GM08714 (cell line): ENCODE data around the gene KIZ.

ENCODE experiments used
- H3K4me3 ChIP-seq: fragments of 200-500 bp; sonication (Bioruptor generic); 2 replicates; pipeline ENCODE4 v1.5.1; 2014; ENCODE audit warnings: mild to moderate bottlenecking, low read length, inconsistent platforms
- ZNF274 ChIP-seq: IDR thresholded peaks from 2 replicates; pipeline ENCODE4 v1.6.1; 2012; ENCODE audit warnings: mild to moderate bottlenecking, low read depth, low read length

Gene KIZ

GRCh38 chr20:21101453-21101931, 24.4 kb upstream of the KIZ start:
- H3K4me3 ChIP-seq = peak overlapping the region; percentile 59; the same call in 1 of the 2 replicates
- no peak for TF ChIP-seq ZNF274

- no peak for TF ChIP-seq ZNF274
- peak overlapping the region; percentile 17; the same call in 1 of the 2 replicates for H3K4me3 ChIP-seq
Measured at GRCh38 chr20:21101932-21102575, 23.8 kb upstream of the KIZ start.

- H3K4me3 ChIP-seq = peak overlapping the region; percentile 17; the same call in 1 of the 2 replicates
- no peak for TF ChIP-seq ZNF274
Measured at GRCh38 chr20:21102603-21103311, 23.1 kb upstream of the KIZ start.

GRCh38 chr20:21103582-21104465, 22.1 kb upstream of the KIZ start:
- H3K4me3 ChIP-seq = no peak overlapping the region
- TF ChIP-seq ZNF274 = no peak

GRCh38 chr20:21104466-21104761, 21.5 kb upstream of the KIZ start:
- no peak overlapping the region for H3K4me3 ChIP-seq
- no peak for TF ChIP-seq ZNF274

- H3K4me3 ChIP-seq = no peak overlapping the region
- TF ChIP-seq ZNF274 = no peak
Measured at GRCh38 chr20:21104921-21105320, 21.0 kb upstream of the KIZ start.

- no peak for TF ChIP-seq ZNF274
- no peak overlapping the region for H3K4me3 ChIP-seq
Measured at GRCh38 chr20:21105429-21106170, 20.3 kb upstream of the KIZ start.

- no peak within 1 kb of the TSS for H3K4me3 ChIP-seq
- no peak for TF ChIP-seq ZNF274
Measured at GRCh38 chr20:21106171-21107017, 19.5 kb upstream of the KIZ start, which contains the start of gene LINC00237. Gene LINC00237 (minus strand): TSS chr20:21106358.

- no peak overlapping the region for H3K4me3 ChIP-seq
Measured at GRCh38 chr20:21109144-21109543, 16.7 kb upstream of the KIZ start.

GRCh38 chr20:21110811-21111210, 15.1 kb upstream of the KIZ start:
- no peak overlapping the region for H3K4me3 ChIP-seq
- no peak for TF ChIP-seq ZNF274

More at GRCh38 chr20:21109144-21109543, 16.7 kb upstream of the KIZ start:
- TF ChIP-seq ZNF274 = no peak

GRCh38 chr20:21111416-21111815, 14.5 kb upstream of the KIZ start:
- H3K4me3 ChIP-seq = no peak overlapping the region
- no peak for TF ChIP-seq ZNF274

- TF ChIP-seq ZNF274 = no peak
- no peak overlapping the region for H3K4me3 ChIP-seq
Measured at GRCh38 chr20:21113697-21114096, 12.2 kb upstream of the KIZ start.

GRCh38 chr20:21114584-21114983, 11.3 kb upstream of the KIZ start:
- no peak overlapping the region for H3K4me3 ChIP-seq
- no peak for TF ChIP-seq ZNF274
